HG03565 (cell line): ENCODE measurements around the gene AFAP1L1.
"Not testable (repeated sequence)": the region's sequence is repeated elsewhere in the genome, so short reads cannot be mapped to it uniquely, and the experiment has no call there.

Source experiments
- ATAC-seq: cut with Tn5 transposase; IDR thresholded peaks from one replicate; pipeline ENCODE4 v1.9.1; 2021; ENCODE audit warnings: mild to moderate bottlenecking, moderate library complexity; ENCODE audit not compliant: unreplicated experiment

The AFAP1L1 gene

GRCh38 chr5:149386166-149386565, 114.5 kb downstream of the AFAP1L1 start:
- no peak for ATAC-seq

GRCh38 chr5:149387081-149387631, 115.5 kb downstream of the AFAP1L1 start:
- ATAC-seq = no peak

GRCh38 chr5:149387982-149388381, 116.3 kb downstream of the AFAP1L1 start:
- ATAC-seq = no peak

GRCh38 chr5:149388498-149389190, 117.0 kb downstream of the AFAP1L1 start:
- ATAC-seq = no peak

- ATAC-seq = no peak
Observed at GRCh38 chr5:149389552-149390495, 118.2 kb downstream of the AFAP1L1 start.

- ATAC-seq = not testable (repeated sequence)
Observed at GRCh38 chr5:149391076-149391475, 119.4 kb downstream of the AFAP1L1 start.
